ENCODE results near the gene ABCC9.

- TF ChIP-seq POLR2A (IDR thresholded peaks at IDR 0.05) (no peak), CTCF (IDR thresholded peaks at IDR 0.05) (no peak)
Measured at GRCh38 chr12:21819236-21819635, 122.0 kb downstream of the ABCC9 start.
